HG02840 (cell line): ENCODE data around the gene PTPN22.

Source experiments
- ATAC-seq: cut with Tn5 transposase; IDR thresholded peaks from one replicate; pipeline ENCODE4 v1.9.1; 2021; ENCODE audit warnings: mild to moderate bottlenecking, moderate library complexity, moderate number of reproducible peaks; ENCODE audit not compliant: unreplicated experiment, low FRiP score

Gene PTPN22

GRCh38 chr1:113887402-113888175, 16.1 kb upstream of the PTPN22 start, which contains the start of gene BCL2L15:
TSS of gene BCL2L15 (minus strand) at chr1:113887581. CDS start at chr1:113887375, 206 bp downstream.
- no peak for ATAC-seq

GRCh38 chr1:113886417-113887401, 15.2 kb upstream of the PTPN22 start:
- no peak for ATAC-seq

- no peak for ATAC-seq
Observed at GRCh38 chr1:113881661-113882060, 10.1 kb upstream of the PTPN22 start.

GRCh38 chr1:113879739-113880038, 8.2 kb upstream of the PTPN22 start:
- no peak for ATAC-seq

- ATAC-seq = no peak
Observed at GRCh38 chr1:113876176-113876575, 4.7 kb upstream of the PTPN22 start.

GRCh38 chr1:113875714-113876113, 4.2 kb upstream of the PTPN22 start:
- no peak for ATAC-seq

GRCh38 chr1:113874012-113874879, 2.7 kb upstream of the PTPN22 start:
- ATAC-seq = no peak

- ATAC-seq = peak; percentile 10
Observed at GRCh38 chr1:113872219-113872935, 865 bp upstream of the PTPN22 start.

GRCh38 chr1:113870778-113871177, 734 bp downstream of the PTPN22 start:
- ATAC-seq = no peak

GRCh38 chr1:113868387-113869083, 3.0 kb downstream of the PTPN22 start:
- no peak for ATAC-seq

- no peak for ATAC-seq
Observed at GRCh38 chr1:113861641-113862040, 9.9 kb downstream of the PTPN22 start.

GRCh38 chr1:113860891-113861290, 10.6 kb downstream of the PTPN22 start:
- ATAC-seq = no peak

GRCh38 chr1:113859478-113860175, 11.9 kb downstream of the PTPN22 start:
- peak; percentile 92 for ATAC-seq

- ATAC-seq = no peak
Observed at GRCh38 chr1:113858982-113859381, 12.5 kb downstream of the PTPN22 start.

- ATAC-seq = no peak
Observed at GRCh38 chr1:113858418-113858817, 13.1 kb downstream of the PTPN22 start.

- no peak for ATAC-seq
Observed at GRCh38 chr1:113857776-113858175, 13.7 kb downstream of the PTPN22 start.

- ATAC-seq = no peak
Observed at GRCh38 chr1:113856401-113856790, 15.1 kb downstream of the PTPN22 start.

GRCh38 chr1:113855630-113856400, 15.7 kb downstream of the PTPN22 start:
- no peak for ATAC-seq
